HUDEP-2 (cell line): ENCODE data around the gene PARD6G.
"Not testable (repeated sequence)": the region's sequence is repeated elsewhere in the genome, so short reads cannot be mapped to it uniquely, and the experiment has no call there.

ENCODE experiments used
- DNase-seq, 76 experiments: peaks; one replicate each; lab custom pipeline; 2025; ENCODE audit not compliant: unreplicated experiment in 76 of 76; lab: John Stamatoyannopoulos, UW

The PARD6G gene, protein sequence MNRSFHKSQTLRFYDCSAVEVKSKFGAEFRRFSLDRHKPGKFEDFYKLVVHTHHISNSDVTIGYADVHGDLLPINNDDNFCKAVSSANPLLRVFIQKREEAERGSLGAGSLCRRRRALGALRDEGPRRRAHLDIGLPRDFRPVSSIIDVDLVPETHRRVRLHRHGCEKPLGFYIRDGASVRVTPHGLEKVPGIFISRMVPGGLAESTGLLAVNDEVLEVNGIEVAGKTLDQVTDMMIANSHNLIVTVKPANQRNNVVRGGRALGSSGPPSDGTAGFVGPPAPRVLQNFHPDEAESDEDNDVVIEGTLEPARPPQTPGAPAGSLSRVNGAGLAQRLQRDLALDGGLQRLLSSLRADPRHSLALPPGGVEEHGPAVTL

DNA sequence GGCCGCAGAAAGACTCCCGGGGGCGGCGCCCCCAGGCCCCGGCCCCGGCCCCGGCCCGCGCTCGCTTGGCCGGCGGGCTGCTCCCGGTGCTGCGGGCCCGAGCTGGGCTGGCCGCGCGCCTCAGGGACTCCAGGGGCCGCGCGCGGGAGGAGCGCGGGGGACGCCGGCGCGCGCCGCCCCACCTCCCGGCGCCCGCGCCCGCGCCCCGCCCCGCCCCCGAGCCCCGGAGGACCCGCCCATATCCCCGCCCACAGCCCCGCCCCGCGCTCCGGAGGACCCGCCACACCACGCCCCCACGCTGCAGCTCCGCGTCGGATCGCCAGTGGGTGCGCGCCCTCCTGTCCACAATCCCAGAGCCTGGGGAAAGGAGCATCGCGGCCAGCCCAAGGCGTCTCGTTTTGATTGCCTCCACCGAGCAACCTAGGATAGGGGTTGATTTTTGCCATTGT is at the start of gene PARD6G:
Gene PARD6G, minus strand, starts transcription at position 122 of the 449 bp plus-strand sequence. CDS start 166 bp downstream, outside the sequence.
- peak in 55 of 76 experiments; percentile 1 to 80 (median 54) for DNase-seq

DNA sequence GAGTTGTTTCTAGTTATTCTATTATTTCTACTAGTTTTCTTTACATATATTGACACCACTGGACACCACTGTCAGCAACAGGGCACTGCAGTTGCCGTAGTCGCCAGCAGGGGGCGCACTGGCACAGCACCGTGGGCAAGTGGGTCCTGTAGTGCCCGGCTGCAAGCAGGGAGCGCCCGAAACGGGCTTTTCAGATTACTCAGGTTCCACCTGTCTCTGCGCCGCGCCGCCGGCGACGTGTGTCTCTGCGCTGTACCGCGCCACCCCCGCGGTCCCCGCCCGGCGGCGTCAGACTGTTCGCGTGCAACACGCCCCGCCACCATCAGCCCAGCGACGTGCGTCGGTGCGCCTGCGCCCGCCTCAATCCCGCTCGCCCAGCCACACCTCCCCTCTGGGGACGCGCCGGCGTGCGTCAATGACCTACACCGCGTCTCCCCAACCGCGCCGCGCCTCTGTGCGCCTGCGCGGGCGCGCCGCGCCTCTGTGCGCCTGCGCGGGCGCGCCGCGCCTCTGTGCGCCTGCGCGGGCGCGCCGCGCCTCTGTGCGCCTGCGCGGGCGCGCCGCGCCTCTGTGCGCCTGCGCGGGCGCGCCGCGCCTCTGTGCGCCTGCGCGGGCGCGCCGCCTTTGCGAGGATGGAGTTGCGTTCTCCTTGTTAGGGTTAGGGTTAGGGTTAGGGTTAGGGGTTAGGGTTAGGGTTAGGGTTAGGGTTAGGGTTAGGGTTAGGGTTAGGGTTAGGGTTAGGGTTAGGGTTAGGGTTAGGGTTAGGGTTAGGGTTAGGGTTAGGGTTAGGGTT is 15.1 kb upstream of the PARD6G start:
- not testable (repeated sequence) for DNase-seq

DNA sequence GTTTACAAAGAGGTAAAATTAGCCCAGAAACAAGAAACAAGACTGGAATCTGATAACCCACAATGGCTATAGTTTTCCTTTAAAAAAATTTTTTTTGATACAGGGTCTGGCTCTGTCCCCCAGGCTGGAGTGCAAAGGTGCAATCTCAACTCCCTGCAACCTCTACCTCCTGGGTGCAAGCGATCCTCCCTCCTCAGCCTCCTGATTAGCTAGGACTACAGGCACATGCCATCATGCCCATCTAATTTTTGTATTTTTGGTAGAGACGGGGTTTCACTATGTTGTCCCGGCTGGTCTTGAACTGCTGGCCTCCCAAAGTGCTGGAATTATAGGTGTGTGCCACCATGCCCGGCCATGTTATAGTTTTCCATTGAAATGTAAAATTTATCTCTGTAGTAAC is 12.3 kb upstream of the PARD6G start:
- no peak for DNase-seq

DNA sequence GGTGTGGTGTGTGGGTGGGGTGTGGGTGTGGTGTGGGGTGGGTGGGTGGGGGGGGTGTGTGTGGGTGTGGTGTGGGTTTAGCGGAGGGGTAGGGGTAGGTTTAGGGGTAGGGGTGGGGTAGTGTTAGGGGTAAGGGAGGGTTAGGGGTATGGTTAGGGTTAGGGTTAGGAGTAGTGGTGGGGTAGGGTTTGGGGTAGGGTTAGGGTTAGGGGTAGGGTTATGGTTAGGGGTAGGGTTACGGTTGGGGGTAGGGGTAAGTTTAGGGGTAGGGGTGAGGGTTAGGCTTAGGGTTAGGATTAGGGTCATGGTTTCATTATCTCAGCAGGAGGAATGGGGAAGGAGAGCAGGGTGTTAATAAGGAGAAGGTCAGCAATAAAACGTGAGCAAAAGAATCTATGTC is 11.3 kb upstream of the PARD6G start:
- no peak for DNase-seq

DNA sequence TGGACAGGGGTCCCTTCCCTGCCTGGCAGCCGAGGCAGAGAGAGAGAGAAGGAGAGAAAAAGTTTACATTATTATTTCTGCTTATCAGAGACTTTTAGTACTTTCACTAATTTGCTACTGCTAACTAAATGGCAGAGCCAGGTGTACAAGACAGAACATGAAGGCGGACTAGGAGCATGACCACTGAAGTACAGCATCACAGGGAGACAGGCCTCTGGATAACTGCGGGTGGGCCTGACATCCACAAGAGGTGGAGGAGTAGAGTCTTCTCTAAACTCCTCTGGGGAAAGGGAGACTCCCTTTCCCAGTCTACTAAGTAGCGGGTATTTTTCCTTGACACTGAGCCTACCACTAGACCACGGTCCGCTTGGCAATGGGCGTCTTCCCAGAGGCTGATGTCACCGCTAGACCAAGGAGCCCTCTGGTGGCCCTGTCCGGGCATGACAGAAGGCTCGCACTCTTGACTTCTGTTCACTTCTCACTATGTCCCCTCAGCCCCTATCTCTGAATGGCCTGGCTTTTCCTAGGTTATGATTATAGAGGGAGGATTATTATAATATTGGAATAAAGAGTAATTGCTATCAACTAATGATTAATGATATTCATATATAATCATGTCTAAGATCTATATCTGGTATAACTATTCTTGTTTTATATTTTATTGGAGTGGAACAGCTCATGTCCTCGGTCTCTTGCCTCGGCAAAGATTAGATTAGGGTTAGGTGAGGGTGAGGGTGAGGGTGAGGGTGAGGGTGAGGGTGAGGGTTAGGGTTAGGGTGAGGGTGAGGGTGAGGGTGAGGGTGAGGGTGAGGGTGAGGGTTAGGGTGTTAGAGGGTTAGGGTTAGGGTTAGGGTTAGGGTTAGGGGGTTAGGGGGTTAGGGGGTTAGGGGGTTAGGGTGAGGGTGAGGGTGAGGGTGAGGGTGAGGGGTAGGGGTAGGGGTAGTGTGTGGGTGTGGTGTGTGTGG is 10.5 kb upstream of the PARD6G start:
- DNase-seq: not testable (repeated sequence)

DNA sequence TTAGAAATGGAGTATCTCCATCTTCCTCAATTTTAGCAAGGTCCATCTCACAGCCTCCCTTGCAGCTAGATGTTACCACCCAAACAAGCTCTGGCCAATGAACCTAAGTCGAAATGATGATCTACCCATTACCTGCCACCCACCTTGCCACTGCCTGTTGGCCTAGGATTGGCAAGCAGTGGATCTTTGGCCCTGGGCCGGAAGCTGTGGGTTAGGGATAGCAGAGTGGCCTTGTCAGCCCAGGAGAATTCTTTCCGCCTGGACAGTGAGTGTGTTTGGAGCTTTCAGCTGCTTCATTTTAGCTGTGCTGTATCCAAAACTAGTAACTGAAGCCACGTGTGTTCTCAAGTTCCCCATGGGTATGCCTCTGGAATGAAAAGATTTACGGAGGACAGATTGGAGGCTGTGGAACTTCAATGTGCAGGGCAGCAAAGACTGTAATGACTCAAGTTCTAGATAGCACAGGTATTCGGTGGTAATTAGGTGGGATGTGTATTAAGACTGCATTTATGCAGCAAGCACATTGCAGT is 7.7 kb upstream of the PARD6G start:
- no peak for DNase-seq

DNA sequence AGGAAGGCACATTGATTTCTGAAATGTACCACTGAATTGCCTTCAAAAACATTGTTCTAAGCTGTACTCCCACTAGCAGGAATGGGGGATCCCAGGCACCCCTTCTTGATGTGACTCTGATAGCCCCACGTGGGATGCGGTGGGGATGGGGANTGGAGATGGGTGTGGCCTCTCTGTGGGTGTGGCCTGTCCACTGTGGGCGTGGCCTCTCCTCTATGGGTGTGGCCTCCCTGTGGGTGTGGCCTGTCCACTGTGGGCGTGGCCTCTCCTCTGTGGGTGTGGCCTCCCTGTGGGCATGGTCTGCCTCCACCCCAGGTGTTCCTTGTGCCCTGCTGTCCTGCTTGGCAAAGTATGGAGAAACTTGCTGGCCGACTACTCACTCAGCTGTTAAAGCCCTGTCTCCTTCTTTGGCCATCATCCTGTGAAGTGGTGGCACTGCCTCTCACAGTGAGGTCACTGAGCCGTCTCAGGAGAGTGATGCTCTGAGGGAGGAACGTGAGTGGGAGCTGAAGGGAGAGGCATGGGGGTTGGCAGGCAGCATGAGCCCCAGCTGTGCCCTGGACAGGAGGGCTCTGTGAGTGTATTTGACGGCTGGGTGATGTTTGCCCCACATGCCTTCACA is 6.7 kb upstream of the PARD6G start:
- peak in 16 of 76 experiments; percentile 4 to 34 (median 8) for DNase-seq

DNA sequence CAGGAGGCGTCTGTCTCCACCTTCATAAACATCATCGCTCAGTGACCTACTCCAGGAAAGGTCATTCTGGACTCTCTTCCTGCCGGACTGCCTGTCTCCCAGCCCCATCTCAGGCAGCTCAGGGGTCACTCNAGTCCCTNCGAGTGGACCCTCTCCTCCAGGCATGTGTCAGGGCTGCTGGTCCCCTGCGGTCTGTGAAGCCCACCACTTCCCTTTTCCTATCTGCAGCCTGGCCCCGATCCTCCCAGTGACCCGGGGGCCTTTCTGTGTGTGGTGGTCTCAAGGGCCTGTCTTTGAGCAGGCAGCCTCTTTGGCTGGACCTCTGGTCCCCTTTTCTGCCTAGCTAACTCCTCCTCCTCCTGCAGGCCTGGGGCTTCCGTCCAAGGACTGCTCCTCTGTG is 5.9 kb upstream of the PARD6G start:
- DNase-seq: no peak

DNA sequence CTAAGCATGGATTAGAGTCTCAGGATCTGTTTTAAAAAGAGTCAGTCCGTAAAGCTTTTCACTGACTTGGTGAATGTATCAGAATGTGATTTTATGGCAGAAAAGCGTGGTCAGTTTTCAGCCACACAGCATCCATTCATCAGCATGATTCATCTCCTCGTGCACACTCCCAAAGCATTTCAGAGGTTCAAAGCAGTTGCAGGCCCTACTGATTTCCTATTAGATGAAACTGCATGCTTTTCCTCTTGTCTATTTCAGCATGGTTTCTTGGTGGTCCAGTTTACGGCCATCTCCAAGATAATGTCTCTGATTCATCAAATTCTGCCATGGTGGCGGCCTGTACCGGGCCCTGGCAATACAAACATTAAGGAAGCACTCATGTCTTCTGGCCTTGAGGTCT is 4.8 kb upstream of the PARD6G start:
- DNase-seq: no peak

DNA sequence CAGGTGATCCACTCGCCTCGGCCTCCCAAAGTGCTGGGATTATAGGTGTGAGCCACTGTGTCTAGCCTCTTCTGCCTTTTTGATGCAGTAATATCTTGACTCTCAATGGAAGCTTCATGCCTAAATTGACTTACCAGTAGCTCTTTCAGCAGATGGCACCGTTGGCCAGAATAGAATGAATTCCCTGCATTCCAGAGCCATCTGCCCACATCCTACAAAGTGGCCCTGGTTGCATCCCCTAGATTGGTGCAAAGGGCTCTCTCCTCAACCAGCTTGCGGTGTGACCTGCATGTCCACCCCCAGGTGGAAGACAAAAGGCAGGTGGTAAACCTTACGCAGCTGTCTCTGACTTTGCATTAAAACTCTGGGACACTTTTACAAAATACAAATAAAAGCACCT is 4.4 kb upstream of the PARD6G start:
- DNase-seq: no peak

DNA sequence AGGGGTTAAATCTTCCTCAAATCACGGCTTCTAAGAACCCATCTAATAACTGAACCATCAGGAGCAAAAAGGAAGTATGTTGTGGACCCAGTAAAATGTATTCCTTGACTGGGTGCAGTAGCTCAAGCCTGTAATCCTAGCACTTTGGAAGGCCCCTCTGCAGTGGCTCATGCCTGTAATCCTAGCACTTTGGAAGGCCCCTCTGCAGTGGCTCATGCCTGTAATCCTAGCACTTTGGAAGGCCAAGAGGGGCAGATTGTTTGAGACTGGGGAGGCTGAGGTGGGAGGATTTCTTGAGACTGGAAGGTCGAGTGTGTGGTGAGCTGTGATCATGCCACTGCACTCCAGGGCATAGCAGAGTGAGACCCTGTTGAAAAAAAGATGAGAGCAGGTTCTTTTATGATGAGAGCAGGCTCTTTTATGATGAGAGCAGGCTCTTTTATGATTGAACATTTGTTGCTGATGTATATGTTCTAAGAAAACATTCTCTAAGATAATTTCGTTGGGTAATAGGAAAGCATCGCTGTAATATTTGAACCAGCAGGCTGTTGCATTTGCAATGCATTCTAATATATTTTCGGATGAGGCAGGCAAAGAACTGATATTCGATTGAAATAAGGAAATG is 3.5 kb upstream of the PARD6G start:
- DNase-seq: no peak

DNA sequence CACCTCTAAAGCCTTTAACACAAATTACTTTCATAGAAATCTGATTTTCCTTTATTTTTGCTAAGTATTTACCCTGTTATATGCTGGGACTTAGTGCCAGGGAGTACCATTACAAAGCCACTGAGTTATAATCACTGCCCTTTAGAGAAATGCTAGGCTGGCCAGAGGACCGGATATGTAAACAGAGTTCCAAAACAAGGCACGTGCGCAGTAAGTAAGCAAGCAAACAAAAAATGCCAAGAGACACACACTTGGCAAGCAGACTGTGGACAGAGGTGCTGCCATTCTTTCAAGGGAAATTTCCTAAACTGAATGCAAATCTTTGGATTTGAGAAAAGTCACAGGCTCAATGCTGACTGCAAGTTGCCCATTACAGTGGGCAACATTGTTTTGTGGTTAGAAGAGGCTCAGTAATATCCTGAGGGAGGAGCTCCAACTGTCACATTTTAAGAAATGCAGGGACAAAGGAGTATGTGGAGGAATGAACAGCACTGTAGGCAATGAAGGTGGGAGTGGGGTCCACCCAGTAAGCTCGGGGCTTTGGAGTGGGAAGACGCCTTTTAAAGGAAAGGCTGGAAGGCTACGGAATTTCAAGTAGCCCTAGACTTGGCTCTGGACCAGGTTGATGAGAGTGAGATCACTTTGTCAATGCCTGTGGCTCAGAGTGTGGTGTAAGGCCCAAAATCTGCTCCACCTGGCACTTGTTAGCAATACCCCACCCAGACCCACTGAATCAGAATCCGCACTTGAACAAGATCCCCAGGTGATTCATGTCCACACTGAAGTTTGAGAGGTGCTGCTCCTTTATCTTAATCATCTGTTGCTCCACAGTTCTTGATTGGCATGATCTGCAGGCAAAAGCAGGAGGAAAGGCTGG is 2.1 kb upstream of the PARD6G start:
- no peak for DNase-seq

DNA sequence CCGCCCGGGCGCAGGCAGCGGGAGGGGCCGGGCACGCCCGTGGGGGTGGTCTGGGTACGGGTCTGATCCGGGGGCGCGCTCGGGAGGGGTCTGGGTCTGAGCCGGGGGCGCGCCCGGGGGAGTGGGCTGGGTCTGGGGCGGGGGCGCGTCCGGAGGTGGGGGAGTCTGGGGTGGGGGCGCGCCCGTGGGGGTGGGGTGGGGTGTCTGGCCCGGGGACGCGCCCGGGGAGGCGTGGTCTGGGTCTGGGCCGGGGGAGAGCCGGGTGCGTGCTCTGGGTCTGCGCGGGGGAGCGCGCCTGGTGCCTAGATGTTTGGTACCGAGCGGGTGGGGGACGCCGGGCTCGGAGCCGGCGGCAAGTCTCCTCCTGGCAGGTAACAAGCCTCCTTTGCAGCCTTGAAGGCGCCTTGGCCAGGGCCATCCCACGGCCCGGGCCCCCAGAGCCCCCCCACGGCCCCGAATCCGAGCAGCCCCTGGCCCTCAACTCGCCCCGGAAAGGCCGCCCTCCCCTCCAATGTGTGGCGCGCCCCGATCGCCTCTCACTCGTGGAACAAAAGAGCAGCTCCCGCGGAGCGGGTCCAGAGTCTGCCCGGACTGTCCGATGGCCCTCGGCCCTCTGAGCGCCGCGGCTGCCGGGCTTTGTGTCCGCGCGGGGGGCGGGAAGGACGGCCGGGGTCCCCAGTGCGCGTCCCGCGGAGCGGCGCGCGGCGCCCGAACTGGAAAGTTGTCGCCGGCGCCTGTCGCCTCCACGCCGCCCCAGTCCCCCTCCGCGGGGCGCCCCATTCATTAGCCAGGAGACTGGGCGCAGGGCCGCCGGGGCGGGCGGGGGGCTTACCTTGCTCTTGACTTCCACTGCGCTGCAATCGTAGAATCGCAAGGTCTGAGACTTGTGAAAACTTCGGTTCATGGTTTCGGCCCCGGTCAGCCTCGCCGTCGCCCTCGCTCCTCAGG is 595 bp downstream of the PARD6G start:
- peak in 2 of 76 experiments; percentile 20 to 24 for DNase-seq

DNA sequence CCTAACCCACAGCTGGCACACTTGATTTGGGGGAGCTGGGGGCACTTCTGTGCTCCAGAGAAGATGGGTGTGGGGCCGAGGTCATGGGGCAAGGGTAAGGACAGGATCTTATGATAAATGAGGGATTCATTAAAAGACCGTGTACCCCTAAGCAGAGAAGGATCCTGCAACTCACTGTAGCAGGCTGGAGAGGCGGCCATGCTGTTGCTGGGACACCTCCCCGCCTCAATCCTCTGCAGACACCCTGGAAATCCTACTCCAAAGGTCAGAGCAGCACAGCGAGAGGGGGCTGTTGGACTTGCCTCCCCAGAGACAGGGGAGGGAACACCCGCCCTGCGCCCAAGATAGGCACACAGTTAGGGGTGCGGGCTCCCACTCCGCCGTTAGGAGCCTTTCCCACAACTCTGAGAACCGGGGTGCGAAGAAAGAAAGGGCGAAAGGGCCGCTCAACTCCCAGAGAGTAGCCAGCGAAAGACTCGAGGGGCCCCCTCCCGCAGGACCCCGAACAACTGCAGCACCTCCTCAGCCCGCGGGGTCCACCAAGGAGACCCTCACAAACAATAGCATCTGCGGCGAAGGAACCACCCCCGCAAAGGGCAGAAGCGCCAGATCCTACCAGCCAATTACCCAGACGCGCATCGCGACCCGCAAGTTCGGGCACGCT is 1.4 kb downstream of the PARD6G start:
- no peak for DNase-seq

DNA sequence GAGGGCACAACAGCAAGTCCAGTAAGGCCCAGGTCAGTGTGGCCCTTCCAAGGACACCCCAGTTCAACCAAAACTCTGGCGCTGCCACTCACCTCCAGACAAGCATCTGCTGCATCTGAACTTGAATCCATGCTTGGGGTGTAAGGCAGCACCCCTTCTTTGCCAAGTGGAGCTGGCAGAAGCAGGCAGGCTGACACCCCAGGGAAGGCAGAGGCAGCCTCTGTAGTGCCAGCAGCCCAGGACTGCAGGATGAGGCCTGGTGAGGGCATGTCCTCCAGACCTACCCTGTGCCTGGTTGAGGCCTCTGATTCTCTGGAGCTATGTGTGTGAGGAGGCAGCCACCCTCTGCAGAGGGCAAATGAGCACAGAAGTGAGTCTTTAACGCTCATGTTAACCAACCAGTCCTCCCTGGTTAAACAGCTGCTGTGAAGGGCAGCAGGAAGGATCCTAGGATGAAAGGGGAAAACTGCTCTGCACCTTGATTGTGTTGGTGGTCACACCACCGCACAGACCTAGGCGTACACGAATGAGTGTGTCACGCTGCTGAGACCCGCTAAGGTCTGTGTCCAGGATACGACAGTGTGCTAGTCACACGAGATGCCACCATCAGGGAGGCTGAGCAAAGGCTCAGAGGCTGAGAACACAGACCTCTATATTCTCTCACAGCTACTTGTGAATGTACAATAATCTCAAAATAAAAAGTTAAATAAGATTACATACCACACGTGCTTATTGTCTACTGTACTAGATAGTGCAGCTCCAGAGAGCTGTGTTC is 2.2 kb downstream of the PARD6G start:
- no peak for DNase-seq

DNA sequence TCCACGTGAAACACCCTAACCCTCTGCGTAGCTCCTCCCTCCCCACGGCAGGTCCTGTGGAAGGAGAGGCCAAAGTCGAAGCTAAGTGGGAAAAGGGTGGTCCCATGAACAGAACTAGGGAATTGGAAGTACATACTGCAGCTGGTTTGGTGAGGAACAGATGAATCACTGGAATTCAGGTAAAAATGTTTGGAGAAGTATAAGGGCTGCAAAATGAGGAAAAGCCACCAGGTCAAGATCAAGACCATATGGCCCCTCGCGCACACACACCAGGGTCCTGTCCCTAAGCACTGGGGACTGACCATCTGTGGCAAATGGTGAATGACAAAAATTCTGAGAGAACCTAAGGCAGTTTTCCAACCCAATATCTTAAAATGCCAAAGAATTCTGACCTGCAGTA is 3.1 kb downstream of the PARD6G start:
- no peak for DNase-seq
